Fibroblast of gingiva (primary cell): ENCODE results near the gene LIN7B.

ENCODE experiments used
- DNase-seq: peaks from one replicate; pipeline ENCODE4 v3.0.0-alpha.2; 2011; ENCODE audit warnings: low read depth

The LIN7B gene

GRCh38 chr19:49165111-49165750 is 51.1 kb downstream of the LIN7B start:
- DNase-seq = no peak

GRCh38 chr19:49165865-49166301 is 51.7 kb downstream of the LIN7B start:
- DNase-seq = no peak

- no peak for DNase-seq
Measured at GRCh38 chr19:49167857-49168409, 53.8 kb downstream of the LIN7B start.
